GM19023 (cell line): ENCODE measurements around the gene THAP5.

Source experiments
- ATAC-seq: cut with Tn5 transposase; IDR thresholded peaks from one replicate; pipeline ENCODE4 v1.9.1; 2021; ENCODE audit warnings: mild to moderate bottlenecking, moderate library complexity; ENCODE audit not compliant: unreplicated experiment

THAP5 gene

DNA sequence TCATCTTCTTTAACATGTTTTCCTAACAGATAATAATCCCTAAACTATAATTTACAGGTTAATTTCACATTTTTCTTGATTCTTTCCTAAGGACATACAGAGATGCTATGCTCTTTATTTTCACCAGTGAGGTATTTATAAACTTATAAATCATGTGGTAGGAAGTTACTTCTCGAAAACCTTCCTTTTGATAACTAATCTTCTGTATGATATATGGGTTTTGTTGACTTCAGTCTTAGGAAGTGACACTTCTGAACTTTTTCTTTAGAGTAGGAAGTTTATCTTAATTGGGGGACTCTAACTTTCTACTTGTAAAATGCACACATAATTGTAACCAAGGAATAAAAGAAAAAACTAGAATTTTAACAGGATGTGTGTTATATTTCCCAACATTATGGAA lies 33.8 kb downstream of the THAP5 start:
- no peak for ATAC-seq

DNA sequence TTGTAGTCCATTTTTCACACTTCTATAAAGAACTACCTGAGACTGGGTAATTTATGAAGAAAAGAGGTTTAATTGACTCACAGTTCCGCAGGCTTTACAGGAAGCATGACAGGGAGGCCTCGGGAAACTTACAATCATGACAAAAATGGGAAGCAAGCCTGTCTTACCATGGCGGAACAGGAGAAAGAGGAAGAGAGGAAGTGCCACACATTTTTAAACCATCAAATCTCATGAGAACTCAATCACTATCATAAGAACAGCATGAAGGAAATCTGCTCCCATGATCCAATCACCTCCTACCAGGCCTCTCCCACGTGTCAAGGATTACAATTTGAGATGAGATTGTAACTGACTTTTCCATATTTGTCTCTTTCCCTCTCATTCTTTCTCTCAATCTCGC lies 34.2 kb downstream of the THAP5 start:
- no peak for ATAC-seq

DNA sequence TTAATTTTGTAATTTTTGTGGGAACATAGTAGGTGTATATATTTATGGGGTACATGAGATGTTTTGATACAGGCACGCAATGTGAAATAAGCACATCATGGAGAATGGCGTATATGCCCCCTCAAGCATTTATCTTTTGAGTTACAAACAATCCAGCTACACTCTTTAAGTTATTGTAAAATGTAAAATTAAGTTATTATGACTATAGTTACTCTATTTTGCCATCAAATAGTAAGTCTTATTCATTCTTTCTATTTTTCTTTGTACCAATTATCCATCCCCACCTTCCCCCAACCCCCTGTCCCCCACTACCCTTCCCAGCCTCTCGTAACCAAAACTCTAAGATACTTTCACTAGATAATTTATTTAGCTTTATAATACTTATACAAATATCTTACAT lies 35.8 kb downstream of the THAP5 start:
- ATAC-seq, result no peak

DNA sequence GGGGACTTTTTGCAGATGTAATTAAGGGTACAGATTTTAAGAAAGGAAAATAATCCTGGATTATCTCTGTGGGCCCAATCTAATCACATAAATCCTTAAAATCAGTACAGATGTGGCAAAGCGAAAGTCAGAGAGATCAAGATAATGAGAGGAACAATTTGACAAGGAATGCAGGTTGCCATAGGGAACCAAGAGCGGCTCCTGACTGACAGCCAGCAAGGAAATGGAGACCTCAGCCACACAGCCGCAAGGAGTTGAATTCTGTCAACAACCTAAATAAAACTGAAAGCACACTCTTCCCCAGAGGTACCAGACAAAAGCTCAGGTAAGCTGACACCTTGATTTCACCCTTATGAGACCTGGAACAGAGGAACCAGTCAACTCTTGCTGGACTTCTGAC lies 40.2 kb downstream of the THAP5 start:
- no peak for ATAC-seq

GRCh38 chr7:108528183-108528712 lies 41.3 kb downstream of the THAP5 start:
- ATAC-seq, result no peak

DNA sequence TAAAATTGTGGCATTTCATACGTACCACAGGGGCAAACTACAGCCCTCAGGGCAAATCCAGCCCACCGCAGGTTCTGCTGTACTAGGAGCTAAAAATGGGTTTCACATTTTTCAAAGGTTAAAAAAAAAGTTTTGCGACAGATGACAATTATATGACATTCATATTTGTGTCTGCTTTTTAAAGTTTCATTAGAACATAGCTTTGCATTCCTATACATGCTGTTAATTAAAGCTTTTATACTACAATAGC lies 42.8 kb downstream of the THAP5 start:
- ATAC-seq, result no peak

DNA sequence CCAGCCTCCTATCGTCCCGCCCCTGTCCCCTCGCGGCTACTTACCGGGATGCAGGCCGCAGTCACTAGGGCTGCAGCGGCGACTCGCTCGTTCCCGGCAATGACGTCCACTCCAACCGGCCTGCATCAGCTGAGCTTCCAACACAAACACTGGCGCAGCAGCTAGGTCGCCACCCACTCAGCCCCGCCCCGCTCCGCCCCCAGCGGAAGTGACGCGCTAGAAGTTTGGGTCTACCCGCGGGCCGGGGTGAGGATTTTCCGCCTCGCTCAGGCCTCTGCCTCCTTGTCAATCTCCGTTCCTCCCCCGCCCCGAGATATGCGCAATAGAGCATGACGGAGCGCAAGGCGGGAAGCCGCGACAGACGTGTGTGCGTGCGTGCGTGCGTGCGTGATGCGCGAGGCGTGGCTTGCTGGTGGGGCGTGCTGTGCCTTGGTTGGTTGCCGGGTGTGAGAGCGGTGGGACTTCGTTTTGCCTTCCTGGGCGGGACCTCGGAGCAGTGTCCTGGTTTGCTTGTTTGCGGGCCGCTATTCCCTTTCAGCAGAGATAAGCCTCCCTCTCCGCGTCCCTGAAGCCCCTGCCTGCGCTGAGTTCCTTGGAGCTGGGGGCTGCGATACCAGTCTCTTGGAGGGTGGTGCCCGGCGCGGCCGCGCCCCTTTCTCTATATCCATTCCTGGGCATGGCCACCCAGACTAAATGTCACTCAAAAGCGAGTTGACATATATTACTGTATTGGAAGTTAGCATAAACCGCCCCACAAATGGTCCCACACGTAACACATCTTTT lies 43.3 kb downstream of the THAP5 start, which contains the start of gene PNPLA8:
TSS of gene PNPLA8 (minus strand) at position 151 of the 783 bp plus-strand sequence. CDS start 10,644 bp downstream, outside the sequence.
- ATAC-seq, result peak; percentile 93

DNA sequence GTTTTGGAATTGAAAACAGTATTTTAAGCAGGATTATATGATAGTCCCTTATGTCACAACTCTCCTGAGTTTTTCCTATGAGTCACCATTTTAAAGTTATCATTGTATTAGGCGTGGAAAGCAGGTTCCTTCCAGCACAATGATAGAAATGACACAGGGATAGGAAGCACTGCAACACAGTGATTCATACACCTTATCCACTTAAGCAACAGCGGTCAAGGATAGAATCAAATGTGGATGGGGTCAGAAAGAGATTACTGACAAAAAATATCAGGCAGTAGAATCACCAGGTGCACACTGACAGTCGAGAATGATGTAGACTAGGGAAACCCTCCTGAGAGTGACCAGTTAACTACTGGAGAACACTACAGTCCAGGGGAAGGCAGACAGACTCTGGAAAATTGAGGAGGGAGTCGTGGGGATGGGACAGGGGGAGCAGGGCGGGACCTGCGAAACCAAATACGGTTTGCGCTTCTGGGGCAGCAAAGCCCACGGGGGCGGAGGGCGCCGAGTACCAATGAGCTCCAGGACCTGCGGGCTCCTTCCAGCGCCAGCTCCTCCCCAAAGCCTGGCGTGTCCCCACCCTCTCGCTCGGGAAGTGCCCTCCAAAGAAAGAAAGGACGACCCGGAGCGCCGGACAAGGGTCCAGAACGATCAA lies 44.0 kb downstream of the THAP5 start:
- peak; percentile 48 for ATAC-seq

GRCh38 chr7:108522780-108523179 lies 46.7 kb downstream of the THAP5 start:
- no peak for ATAC-seq

DNA sequence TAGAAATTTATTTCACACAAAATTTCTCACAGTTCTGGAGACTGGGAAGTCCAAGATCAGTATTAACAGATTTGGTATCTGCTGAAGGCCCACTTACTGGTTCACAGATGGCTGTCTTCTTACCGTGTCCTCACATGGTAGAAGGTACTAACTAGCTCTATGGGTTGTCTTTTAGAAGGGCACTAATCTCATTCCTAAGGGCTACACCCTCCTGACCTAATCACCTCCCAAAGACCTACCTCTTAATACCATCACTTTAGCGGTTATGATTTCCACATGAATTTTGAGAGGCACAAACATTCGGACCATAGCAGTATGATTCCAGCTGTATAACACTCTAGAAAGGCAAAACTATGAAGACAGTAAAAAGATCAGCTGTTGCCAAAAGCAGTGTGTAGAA lies 51.6 kb downstream of the THAP5 start:
- ATAC-seq, result no peak

DNA sequence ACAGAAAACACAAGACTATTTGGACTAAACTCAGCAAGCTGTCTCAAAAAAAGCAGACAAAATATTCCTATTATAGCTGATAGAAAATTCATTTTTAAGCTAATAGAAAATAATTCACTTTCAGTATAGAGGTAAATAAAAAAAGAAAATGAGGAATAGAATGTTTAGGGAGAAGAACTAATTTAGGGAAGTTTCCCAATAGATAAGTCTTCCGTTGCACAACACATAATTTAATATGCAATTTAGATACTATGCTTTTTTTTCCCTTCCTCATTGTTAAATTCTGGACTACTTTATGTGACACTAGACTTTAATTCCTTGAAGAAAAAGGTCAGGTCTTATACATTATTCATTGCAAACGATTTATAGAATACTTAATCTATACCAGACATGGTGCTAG lies 53.9 kb downstream of the THAP5 start:
- ATAC-seq, result no peak

DNA sequence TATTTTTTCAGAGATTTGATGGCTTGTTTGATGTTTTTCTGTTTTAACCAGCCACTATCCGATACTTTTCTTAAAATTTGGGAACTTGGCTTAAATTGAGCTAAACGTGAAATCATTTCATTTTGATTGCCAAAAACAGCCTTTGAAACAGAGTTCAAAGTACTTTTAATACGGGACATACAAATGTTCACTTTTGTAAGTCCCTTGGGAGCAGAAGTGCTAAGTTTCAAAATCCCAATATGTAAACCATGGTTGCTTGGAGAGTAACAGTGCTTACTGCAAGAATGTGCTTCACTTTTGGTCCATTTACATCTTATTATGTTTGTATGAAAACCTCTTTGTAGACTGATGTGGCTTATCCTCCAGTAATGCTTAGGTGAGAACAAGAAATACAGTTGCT lies 54.5 kb downstream of the THAP5 start:
- ATAC-seq, result no peak
